GM20000 (cell line): ENCODE data around the gene FOXI3.

ENCODE experiments used
- DNase-seq: peaks from one replicate; pipeline ENCODE4 v3.0.0; 2012; ENCODE audit warnings: low spot score
- CTCF ChIP-seq: IDR thresholded peaks from 2 replicates; pipeline ENCODE4 v1.5.1; 2012; ENCODE audit warnings: mild to moderate bottlenecking, control low read depth; ENCODE audit errors: extremely low read depth, missing control alignments

FOXI3 gene

GRCh38 chr2:88452980-88453582 is 588 bp upstream of the FOXI3 start:
- DNase-seq, result no peak

GRCh38 chr2:88451811-88452564 is 505 bp downstream of the FOXI3 start:
- no peak for TF ChIP-seq CTCF
- peak; percentile 48 for DNase-seq

More at GRCh38 chr2:88452980-88453582, 588 bp upstream of the FOXI3 start:
- no peak for TF ChIP-seq CTCF

GRCh38 chr2:88450925-88451810 is 1.3 kb downstream of the FOXI3 start:
- DNase-seq, result no peak
- TF ChIP-seq CTCF, result no peak

GRCh38 chr2:88450186-88450585 is 2.3 kb downstream of the FOXI3 start:
- DNase-seq, result no peak
- no peak for TF ChIP-seq CTCF

- DNase-seq, result no peak
- no peak for TF ChIP-seq CTCF
Observed at GRCh38 chr2:88448248-88448647, 4.2 kb downstream of the FOXI3 start.

- DNase-seq, result no peak
- TF ChIP-seq CTCF, result no peak
Observed at GRCh38 chr2:88443353-88443938, 9.0 kb downstream of the FOXI3 start.
